Natural killer cell treated with Interleukin-12 subunit alpha and Interleukin-12 subunit beta and Interleukin-15 and Interleukin-18, amount 100 ng/mL, for 72 hours (primary cell): Measurements from ENCODE around the gene SYNE1. TPM values are rescaled to one million over a fixed set of nuclear protein-coding genes. Genes with fewer than 3 reads are reported as not detected.

Experiments
- ATAC-seq, 2 donors: fragments of 150-1000 bp; cut with Tn5 transposase in 1 of 2; sonication (Bioruptor Pico), chemical (Tn5 transposase) in 1 of 2; 2 replicates each; pipeline ENCODE4 v1.10.0; 2021
- DNase-seq: peaks from one replicate; pipeline ENCODE4 v3.0.0; 2022; ENCODE audit warnings: low spot score
- H3K27ac Mint-ChIP-seq, 2 donors: 1 replicate in 1 of 2; 2 replicates in 1 of 2; pipeline ENCODE4 v1.8.0; 2022; ENCODE audit warnings: mixed read lengths in 2 of 2, mild to moderate bottlenecking in 1 of 2, moderate library complexity in 1 of 2
- H3K27me3 Mint-ChIP-seq, 2 donors: 1 replicate in 1 of 2; 2 replicates in 1 of 2; pipeline ENCODE4 v1.8.0; 2022; ENCODE audit warnings: mixed read lengths in 2 of 2
- H3K36me3 Mint-ChIP-seq: one replicate; pipeline ENCODE4 v1.8.0; 2022; ENCODE audit warnings: mixed read lengths
- H3K4me1 Mint-ChIP-seq, 2 donors: 1 replicate in 1 of 2; 2 replicates in 1 of 2; pipeline ENCODE4 v1.8.0; 2022; ENCODE audit warnings: low read depth in 2 of 2, mixed read lengths in 2 of 2, mild to moderate bottlenecking in 1 of 2
- H3K4me3 Mint-ChIP-seq: one replicate; pipeline ENCODE4 v1.8.0; 2022; ENCODE audit warnings: mixed read lengths
- H3K9me3 Mint-ChIP-seq: 2 replicates; pipeline ENCODE4 v1.8.0; 2022; ENCODE audit warnings: mixed read lengths
- total RNA-seq, 2 donors: library from RNA; stranded (reverse); gene quantifications; one replicate each; pipeline ENCODE4 v1.2.3, GENCODE V29; 2022

The SYNE1 gene
- total RNA-seq, 2 donors from 2014 or later, result 30.6 to 61.2 TPM

GRCh38 chr6:152186840-152187239 is 450.3 kb downstream of the SYNE1 start:
- H3K27me3 Mint-ChIP-seq, result no peaks in the 10 kb centered on the region
- DNase-seq, result no peak
- H3K4me1 Mint-ChIP-seq, result peaks cover 29 to 72% of the 10 kb centered on the region in 2 donors
- H3K9me3 Mint-ChIP-seq, result peaks cover 4% of the 10 kb centered on the region
- peak overlapping the region; percentile 97 to 98 for H3K27ac Mint-ChIP-seq
- peak overlapping the region; percentile 92 for H3K4me3 Mint-ChIP-seq
- no peak for ATAC-seq
- peaks cover 7% of the 10 kb centered on the region for H3K36me3 Mint-ChIP-seq

- Mint-ChIP-seq H3K4me1 (peaks cover 36 to 75% of the 10 kb centered on the region in 2 donors), H3K27ac (peak overlapping the region; percentile 97 to 98), H3K27me3 (no peaks in the 10 kb centered on the region), H3K36me3 (peaks cover 14% of the 10 kb centered on the region), H3K4me3 (peak overlapping the region; percentile 92), H3K9me3 (no peaks in the 10 kb centered on the region)
- DNase-seq, result no peak
- peak; percentile 74 to 80 for ATAC-seq
These were observed 452.1 kb downstream of the SYNE1 start for GRCh38 chr6:152184917-152185574.

- peaks cover 36 to 75% of the 10 kb centered on the region in 2 donors for H3K4me1 Mint-ChIP-seq
- H3K9me3 Mint-ChIP-seq, result no peaks in the 10 kb centered on the region
- no peak for DNase-seq
- peaks cover 15% of the 10 kb centered on the region for H3K36me3 Mint-ChIP-seq
- peak; percentile 55 to 65 for ATAC-seq
- peak overlapping the region; percentile 97 to 98 for H3K27ac Mint-ChIP-seq
- H3K4me3 Mint-ChIP-seq, result peak overlapping the region; percentile 92
- H3K27me3 Mint-ChIP-seq, result no peaks in the 10 kb centered on the region
These were observed 452.6 kb downstream of the SYNE1 start for GRCh38 chr6:152184573-152184916.

- peak overlapping the region; percentile 4 for H3K4me3 Mint-ChIP-seq
- H3K4me1 Mint-ChIP-seq, result peaks cover 28 to 58% of the 10 kb centered on the region in 2 donors
- ATAC-seq (no peak), DNase-seq (no peak)
- no peaks in the 10 kb centered on the region for H3K9me3 Mint-ChIP-seq
- H3K27ac Mint-ChIP-seq, result peak overlapping the region; percentile 1 to 7
- peaks cover 23% of the 10 kb centered on the region for H3K36me3 Mint-ChIP-seq
- H3K27me3 Mint-ChIP-seq, result no peaks in the 10 kb centered on the region
These were observed 456.6 kb downstream of the SYNE1 start for GRCh38 chr6:152180601-152181000.

- Mint-ChIP-seq H3K4me1 (peaks cover 10 to 47% of the 10 kb centered on the region in 2 donors), H3K9me3 (no peaks in the 10 kb centered on the region), H3K27me3 (no peaks in the 10 kb centered on the region), H3K4me3 (no peak overlapping the region), H3K36me3 (peaks cover 20% of the 10 kb centered on the region), H3K27ac (peak overlapping the region; percentile 4 to 28)
- DNase-seq (no peak), ATAC-seq (no peak)
These were observed 460.9 kb downstream of the SYNE1 start for GRCh38 chr6:152176268-152176667.

- Mint-ChIP-seq H3K4me3 (no peak overlapping the region), H3K27me3 (no peaks in the 10 kb centered on the region), H3K9me3 (no peaks in the 10 kb centered on the region), H3K4me1 (peaks cover 16 to 50% of the 10 kb centered on the region in 2 donors), H3K27ac (peak overlapping the region; percentile 65 to 68), H3K36me3 (peaks cover 19% of the 10 kb centered on the region)
- no peak for ATAC-seq
- no peak for DNase-seq
These were observed 463.2 kb downstream of the SYNE1 start for GRCh38 chr6:152173957-152174356.

GRCh38 chr6:152173321-152173720 is 463.8 kb downstream of the SYNE1 start:
- DNase-seq, result no peak
- Mint-ChIP-seq H3K4me3 (no peak overlapping the region), H3K27ac (peak overlapping the region; percentile 65 to 68), H3K27me3 (no peaks in the 10 kb centered on the region), H3K9me3 (no peaks in the 10 kb centered on the region), H3K36me3 (peaks cover 19% of the 10 kb centered on the region), H3K4me1 (peaks cover 17 to 50% of the 10 kb centered on the region in 2 donors)
- no peak for ATAC-seq

- Mint-ChIP-seq H3K27ac (peak overlapping the region; percentile 82 to 90), H3K4me3 (peak overlapping the region; percentile 83), H3K27me3 (no peaks in the 10 kb centered on the region), H3K9me3 (no peaks in the 10 kb centered on the region), H3K36me3 (peaks cover 15% of the 10 kb centered on the region), H3K4me1 (peaks cover 21 to 49% of the 10 kb centered on the region in 2 donors)
- peak; percentile 88 to 96 for ATAC-seq
- no peak for DNase-seq
These were observed 466.2 kb downstream of the SYNE1 start for GRCh38 chr6:152170702-152171667.

GRCh38 chr6:152170313-152170701 is 466.9 kb downstream of the SYNE1 start:
- Mint-ChIP-seq H3K4me3 (peak overlapping the region; percentile 83), H3K36me3 (peaks cover 8% of the 10 kb centered on the region), H3K9me3 (no peaks in the 10 kb centered on the region), H3K4me1 (peaks cover 21 to 42% of the 10 kb centered on the region in 2 donors), H3K27ac (peak overlapping the region; percentile 82 to 90), H3K27me3 (no peaks in the 10 kb centered on the region)
- no peak for ATAC-seq
- DNase-seq, result no peak

- ATAC-seq, result no peak
- peaks cover 15% of the 10 kb centered on the region for H3K36me3 Mint-ChIP-seq
- no peaks in the 10 kb centered on the region for H3K27me3 Mint-ChIP-seq
- no peak overlapping the region for H3K4me3 Mint-ChIP-seq
- H3K9me3 Mint-ChIP-seq, result no peaks in the 10 kb centered on the region
- H3K27ac Mint-ChIP-seq, result peak overlapping the region in 1 of 2 donors; percentile 40
- H3K4me1 Mint-ChIP-seq, result peaks cover 25 to 29% of the 10 kb centered on the region in 2 donors
- DNase-seq, result no peak
These were observed 469.2 kb downstream of the SYNE1 start for GRCh38 chr6:152167641-152168603.

- peaks cover 19% of the 10 kb centered on the region for H3K36me3 Mint-ChIP-seq
- no peaks in the 10 kb centered on the region for H3K9me3 Mint-ChIP-seq
- H3K4me3 Mint-ChIP-seq, result no peak overlapping the region
- peaks cover 27 to 28% of the 10 kb centered on the region in 2 donors for H3K4me1 Mint-ChIP-seq
- DNase-seq, result no peak
- H3K27me3 Mint-ChIP-seq, result no peaks in the 10 kb centered on the region
- H3K27ac Mint-ChIP-seq, result no peak overlapping the region
- no peak for ATAC-seq
These were observed 470.3 kb downstream of the SYNE1 start for GRCh38 chr6:152166897-152167296.

- H3K27me3 Mint-ChIP-seq, result no peaks in the 10 kb centered on the region
- no peak for ATAC-seq
- H3K9me3 Mint-ChIP-seq, result no peaks in the 10 kb centered on the region
- no peak overlapping the region for H3K27ac Mint-ChIP-seq
- H3K4me1 Mint-ChIP-seq, result peaks cover 27% of the 10 kb centered on the region in 2 donors
- H3K36me3 Mint-ChIP-seq, result peaks cover 19% of the 10 kb centered on the region
- no peak for DNase-seq
- no peak overlapping the region for H3K4me3 Mint-ChIP-seq
These were observed 470.7 kb downstream of the SYNE1 start for GRCh38 chr6:152166497-152166896.

GRCh38 chr6:152164957-152165356 is 472.2 kb downstream of the SYNE1 start:
- DNase-seq (no peak), ATAC-seq (no peak)
- no peaks in the 10 kb centered on the region for H3K9me3 Mint-ChIP-seq
- H3K4me1 Mint-ChIP-seq, result peaks cover 21 to 24% of the 10 kb centered on the region in 2 donors
- H3K27me3 Mint-ChIP-seq, result no peaks in the 10 kb centered on the region
- peaks cover 15% of the 10 kb centered on the region for H3K36me3 Mint-ChIP-seq
- no peak overlapping the region for H3K27ac Mint-ChIP-seq
- no peak overlapping the region for H3K4me3 Mint-ChIP-seq
